Esophagus squamous epithelium (tissue), 5 donors: ENCODE measurements around the gene IRF2BP2. TPM values are rescaled to one million over a fixed set of nuclear protein-coding genes. Genes with fewer than 3 reads are reported as not detected.

Experiments used
- DNase-seq: peaks from one replicate; lab custom pipeline; 2025; lab: John Stamatoyannopoulos, UW
- H3K27ac ChIP-seq, 4 donors: fragments of 200-600 bp; sonication (generic); one replicate each; pipeline ENCODE4 v1.5.1; 2016 to 2019; ENCODE audit warnings: mild to moderate bottlenecking in 1 of 4
- H3K27me3 ChIP-seq, 4 donors: fragments of 200-600 bp; sonication (generic); 1 replicate in 3 of 4; 2 replicates in 1 of 4; pipeline versions ENCODE4 v1.5.1 to v1.6.0; 2017 to 2021; ENCODE audit warnings: antibody characterized with exemption in 1 of 4
- H3K36me3 ChIP-seq, 3 donors: fragments of 200-600 bp; sonication (generic); one replicate each; pipeline ENCODE4 v1.5.1; 2016 to 2019
- H3K4me1 ChIP-seq, 3 donors: fragments of 200-600 bp; sonication (generic); one replicate each; pipeline ENCODE4 v1.5.1; 2017 to 2019
- H3K4me3 ChIP-seq, 4 donors: fragments of 200-600 bp; sonication (generic); 1 replicate in 3 of 4; 2 replicates in 1 of 4; pipeline ENCODE4 v1.5.1; 2016 to 2019; ENCODE audit warnings: mild to moderate bottlenecking in 2 of 4, moderate library complexity in 1 of 4
- H3K9me3 ChIP-seq, 3 donors: fragments of 200-600 bp; sonication (generic); one replicate each; pipeline ENCODE4 v1.5.1; 2016 to 2019
- POLR2A ChIP-seq, 4 donors: fragments of 450-650 bp; IDR thresholded peaks; one replicate each; pipeline ENCODE4 v1.6.1; 2017; ENCODE audit warnings: antibody characterized with exemption in 4 of 4, mild to moderate bottlenecking in 4 of 4, moderate library complexity in 3 of 4
- WGBS, 2 donors: methylation state at CpG; one replicate each; pipeline ENCODE4 v1.1.5; 2018; 5-methylcytosine and 5-hydroxymethylcytosine counted together
- intact Hi-C: fragments of 100-400 bp; cut with DNase I; formaldehyde crosslinking; loops from one replicate; pipeline ENCODE4 v1.15.0; 2022
- small RNA-seq, 4 donors: library from RNA; depleted of rRNA; stranded (forward); fragments of <200 nt; gene quantifications; one replicate each; pipeline ENCODE3, GENCODE V24; 2016
- total RNA-seq, 4 donors: library from RNA; depleted of rRNA; stranded (reverse); fragments of >200 nt; gene quantifications; one replicate each; pipeline ENCODE4 v1.1.0, GENCODE V29; 2016
- TF ChIP-seq, protein P1 (sequence below), 6 experiments: fragments of 450-650 bp in 4 of 6; fragments of 200-600 bp in 2 of 6; sonication (generic) in 2 of 6; IDR thresholded peaks; one replicate each; pipeline ENCODE4 v1.5.1; 2016 to 2019; ENCODE audit warnings: antibody characterized with exemption in 6 of 6, mild to moderate bottlenecking in 4 of 6, moderate library complexity in 4 of 6
- donor health status: DM: yes; HTN: yes; CAD: no.

The IRF2BP2 gene
- total RNA-seq, 4 donors from 2014 or later = 52.5 to 66.8 (median 57.6) TPM

DNA sequence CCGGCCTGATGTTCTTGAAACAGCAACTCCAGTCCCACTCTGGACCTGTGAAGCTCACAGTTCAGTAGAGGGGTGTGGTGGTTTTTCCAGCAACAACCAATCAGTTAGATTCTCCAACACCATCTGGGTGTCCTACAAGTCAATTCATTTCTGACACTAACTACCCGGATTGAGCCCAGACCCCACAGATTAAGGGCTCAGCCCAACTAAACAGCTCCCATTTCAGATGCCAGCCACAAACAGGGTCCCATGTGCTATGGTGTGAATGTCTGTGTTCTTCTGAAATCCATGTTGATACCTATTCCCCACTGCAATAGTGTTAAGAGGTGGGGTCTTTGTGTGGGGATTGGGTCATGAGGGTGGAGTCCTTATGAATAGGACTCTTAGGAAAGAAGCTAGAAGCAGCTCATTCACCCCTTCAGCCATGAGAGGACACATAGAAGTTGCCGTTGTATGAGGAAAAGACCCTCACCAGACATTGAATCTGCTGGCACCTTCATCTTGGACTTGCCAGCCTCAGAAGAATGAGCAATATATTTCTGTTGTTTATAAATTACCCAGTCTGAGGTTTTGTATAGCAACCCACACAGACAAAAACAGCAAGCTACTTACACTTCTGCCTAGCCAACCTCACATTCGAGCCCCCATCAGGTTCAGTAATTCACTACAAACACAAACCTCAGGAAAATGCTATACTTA lies 53.6 kb downstream of the IRF2BP2 start:
- intact Hi-C loops = no loop called here
- 80 to 88% methylated on average over 3 to 4 of the region's 4 CpGs for WGBS, 2 donors
- no peak for DNase-seq

DNA sequence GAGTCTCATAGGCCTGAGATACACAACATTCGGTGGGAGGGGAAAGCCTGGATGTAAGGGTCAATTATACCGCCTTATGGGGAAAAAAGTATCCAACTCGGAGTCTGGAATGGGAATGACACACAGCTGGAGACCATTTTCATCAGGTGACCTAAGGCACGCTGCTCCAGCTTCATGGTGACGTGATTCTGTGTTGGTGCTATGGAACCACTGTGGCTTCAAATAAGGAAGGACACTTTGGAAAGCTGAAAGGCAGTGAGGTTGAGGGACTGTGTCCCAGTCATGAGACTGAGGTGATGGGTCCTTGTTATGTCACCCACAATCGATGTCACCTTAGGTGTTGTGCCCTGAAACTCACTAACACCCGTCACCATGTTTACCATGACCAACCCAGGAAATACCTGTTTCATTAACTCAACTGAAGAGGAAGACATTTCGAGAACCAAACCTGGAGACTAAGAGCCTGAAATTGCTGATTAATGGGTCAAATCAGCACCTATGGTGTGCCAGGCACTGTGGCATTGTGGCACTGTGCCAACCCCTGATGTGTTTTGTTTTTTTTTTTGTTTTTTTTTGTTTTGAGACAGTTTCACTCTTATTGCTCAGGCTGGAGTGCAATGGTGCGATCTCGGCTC lies 54.5 kb downstream of the IRF2BP2 start:
- Histone ChIP-seq H3K4me3 (no peak overlapping the region), H3K27ac (peak overlapping the region in 3 of 4 donors; percentile 59 to 71 (median 63)), H3K36me3 (no peaks in the 10 kb centered on the region), H3K27me3 (no peaks in the 10 kb centered on the region), H3K9me3 (no peaks in the 10 kb centered on the region), H3K4me1 (peaks cover 0 to 27% (median 4%) of the 10 kb centered on the region in 3 donors)
- WGBS, 2 donors = 74 to 78% methylated on average over 8 to 10 of the region's 10 CpGs
- DNase-seq = no peak
- intact Hi-C loops = no loop called here
- TF ChIP-seq POLR2A (IDR thresholded peaks at IDR 0.05) = no peak
- TF ChIP-seq, protein P1, sequence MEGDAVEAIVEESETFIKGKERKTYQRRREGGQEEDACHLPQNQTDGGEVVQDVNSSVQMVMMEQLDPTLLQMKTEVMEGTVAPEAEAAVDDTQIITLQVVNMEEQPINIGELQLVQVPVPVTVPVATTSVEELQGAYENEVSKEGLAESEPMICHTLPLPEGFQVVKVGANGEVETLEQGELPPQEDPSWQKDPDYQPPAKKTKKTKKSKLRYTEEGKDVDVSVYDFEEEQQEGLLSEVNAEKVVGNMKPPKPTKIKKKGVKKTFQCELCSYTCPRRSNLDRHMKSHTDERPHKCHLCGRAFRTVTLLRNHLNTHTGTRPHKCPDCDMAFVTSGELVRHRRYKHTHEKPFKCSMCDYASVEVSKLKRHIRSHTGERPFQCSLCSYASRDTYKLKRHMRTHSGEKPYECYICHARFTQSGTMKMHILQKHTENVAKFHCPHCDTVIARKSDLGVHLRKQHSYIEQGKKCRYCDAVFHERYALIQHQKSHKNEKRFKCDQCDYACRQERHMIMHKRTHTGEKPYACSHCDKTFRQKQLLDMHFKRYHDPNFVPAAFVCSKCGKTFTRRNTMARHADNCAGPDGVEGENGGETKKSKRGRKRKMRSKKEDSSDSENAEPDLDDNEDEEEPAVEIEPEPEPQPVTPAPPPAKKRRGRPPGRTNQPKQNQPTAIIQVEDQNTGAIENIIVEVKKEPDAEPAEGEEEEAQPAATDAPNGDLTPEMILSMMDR (IDR thresholded peaks at IDR 0.05) = no peak

More for the DNA sequence above, 53.6 kb downstream of the IRF2BP2 start:
- Histone ChIP-seq H3K4me3 (no peak overlapping the region), H3K27ac (peak overlapping the region in 2 of 4 donors; percentile 28 to 71), H3K27me3 (no peaks in the 10 kb centered on the region), H3K4me1 (peaks cover 0 to 27% (median 4%) of the 10 kb centered on the region in 3 donors), H3K36me3 (no peaks in the 10 kb centered on the region), H3K9me3 (no peaks in the 10 kb centered on the region)
- TF ChIP-seq POLR2A (IDR thresholded peaks at IDR 0.05) = no peak
- TF ChIP-seq, protein P1 (IDR thresholded peaks at IDR 0.05) = no peak

DNA sequence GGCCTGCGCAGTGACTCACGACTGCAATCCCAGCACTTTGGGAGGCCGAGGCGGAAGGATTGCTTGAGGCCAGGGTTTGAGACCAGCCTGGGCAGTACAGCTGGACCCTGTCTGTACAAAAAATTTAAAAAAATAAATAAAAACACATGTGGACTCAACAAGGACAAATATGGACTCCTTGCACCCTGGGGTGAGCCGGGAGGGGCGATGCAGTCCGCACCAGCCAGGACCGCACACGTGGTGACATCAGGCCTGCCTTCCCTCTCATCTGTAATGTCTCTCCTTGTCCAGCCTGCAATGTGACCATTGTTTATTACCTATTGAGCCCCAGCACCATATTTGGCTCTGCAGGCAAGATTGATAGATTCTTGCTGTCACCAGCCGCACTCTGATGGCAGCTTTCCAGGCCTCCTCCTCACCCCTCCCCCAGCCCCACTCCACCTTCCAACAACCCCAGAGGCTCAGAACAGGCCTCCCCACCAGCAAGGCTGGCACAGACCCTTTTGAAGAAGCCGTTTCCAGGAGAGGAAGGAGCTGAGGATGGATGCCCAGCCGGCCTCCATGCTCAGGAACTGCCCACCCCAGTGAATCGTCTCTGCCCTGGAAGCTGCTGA lies 55.2 kb downstream of the IRF2BP2 start:
- H3K27me3 ChIP-seq = no peaks in the 10 kb centered on the region
- peak overlapping the region in 3 of 4 donors; percentile 59 to 71 (median 63) for H3K27ac ChIP-seq
- no peak for TF ChIP-seq POLR2A (IDR thresholded peaks at IDR 0.05)
- TF ChIP-seq, protein P1 (IDR thresholded peaks at IDR 0.05) = no peak
- DNase-seq = no peak
- peaks cover 0 to 27% (median 4%) of the 10 kb centered on the region in 3 donors for H3K4me1 ChIP-seq
- no peak overlapping the region for H3K4me3 ChIP-seq
- 72 to 81% methylated on average over 9 to 13 of the region's 13 CpGs for WGBS, 2 donors
- intact Hi-C loops = no loop called here
- no peaks in the 10 kb centered on the region for H3K9me3 ChIP-seq
- no peaks in the 10 kb centered on the region for H3K36me3 ChIP-seq

Small RNAs within 50 kb of the gene (small RNA-seq; reads per million reads assigned to genes)
- 0 reads per million in 4 donors for gene RF00096

Other genes with a start within 250 kb of the IRF2BP2 start
- 10 to 100 TPM; 17.1 to 33.5 (median 24.6) TPM for gene COA6, start 236.7 kb downstream of the IRF2BP2 start, total RNA-seq
- 10 to 100 TPM; 13.2 to 39.2 (median 27.6) TPM for gene TARBP1, start 131.0 kb downstream of the IRF2BP2 start, total RNA-seq